HL-60 (cell line): ENCODE measurements around the gene CLCN7.

Experiments used
- CTCF ChIP-seq: IDR thresholded peaks from one replicate; pipeline ENCODE4 v1.5.1; 2011; ENCODE audit warnings: low read length, control low read depth, inconsistent platforms; ENCODE audit not compliant: insufficient read depth
- POLR2AphosphoS5 ChIP-seq: IDR thresholded peaks from 2 replicates; pipeline ENCODE4 v1.6.1; 2012; ENCODE audit warnings: low read depth

- TF ChIP-seq CTCF (no peak), POLR2AphosphoS5 (no peak)
These were observed 62.0 kb downstream of the CLCN7 start for GRCh38 chr16:1412847-1413246.
